Measurements from ENCODE around the gene KIF5C. TPM values are rescaled to one million over a fixed set of nuclear protein-coding genes. Genes with fewer than 3 reads are reported as not detected.

The KIF5C gene
- polyA plus RNA-seq, 1 donor (not counting 4 experiments of a cell fraction or from before 2014, with no cell fraction given), result 0.03 TPM

DNA sequence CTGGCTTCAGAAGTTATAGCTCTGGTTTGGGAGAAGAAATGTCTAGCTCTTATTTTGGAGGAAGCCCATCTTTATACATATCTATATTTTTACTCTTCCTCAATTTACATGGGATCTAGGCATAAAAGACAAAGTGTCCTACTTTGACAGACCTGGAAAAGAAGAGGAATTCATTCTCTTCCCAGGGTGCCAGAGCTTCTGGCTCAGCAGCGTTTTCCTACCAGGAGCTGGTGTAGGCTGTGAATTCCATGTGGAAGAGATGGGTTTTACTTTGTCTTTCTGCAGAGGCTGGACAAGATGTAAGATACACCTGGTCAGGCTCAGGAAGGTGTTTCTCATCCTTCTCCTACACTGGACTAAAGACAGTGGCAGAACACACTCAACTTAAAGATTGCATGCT, 113.3 kb downstream of the KIF5C start:
- Histone ChIP-seq H3K4me2 (ENCODE audit: control insufficient read depth, extremely low read depth, insufficient read depth, low read depth, low read length) (no peak overlapping the region), H3K27ac (ENCODE audit: control insufficient read depth, insufficient read depth, low read length) (no peak overlapping the region), H3K4me1 (ENCODE audit: control insufficient read depth, extremely low read depth, insufficient read depth, low read length) (no peaks in the 10 kb centered on the region), H3K9me3 (ENCODE audit: control insufficient read depth, low read depth, low read length) (no peaks in the 10 kb centered on the region), H3K36me3 (ENCODE audit: control insufficient read depth in 2 of 2, extremely low read depth in 1 of 2, insufficient read depth in 2 of 2, low read length in 2 of 2) (no peaks in the 10 kb centered on the region), H3K27me3 (ENCODE audit: control insufficient read depth, extremely low read depth, insufficient read depth, low read length) (no peaks in the 10 kb centered on the region), H3K9me1 (ENCODE audit: control insufficient read depth, extremely low read depth, insufficient read depth, low read length) (no peaks in the 10 kb centered on the region), H3K9ac (ENCODE audit: control insufficient read depth, extremely low read depth, insufficient read depth, low read length) (no peak overlapping the region), H4K20me1 (ENCODE audit: control insufficient read depth, extremely low read depth, insufficient read depth, low read length) (no peaks in the 10 kb centered on the region), H3K79me2 (ENCODE audit: control insufficient read depth, insufficient read depth, low read length) (no peaks in the 10 kb centered on the region), H3K4me3 (ENCODE audit: control insufficient read depth in 2 of 3, extremely low read depth in 1 of 3, insufficient read depth in 2 of 3, low read depth in 1 of 3, low read length in 3 of 3) (no peak overlapping the region), H2AFZ (ENCODE audit: control insufficient read depth, low read length) (no peak overlapping the region)
- dilution Hi-C loops (cut with MboI; ENCODE audit: extremely low pct_ligation_motif_present, low sequenced_read_pairs), result no loop called here
- DNase-seq (ENCODE audit: low read depth, low spot score) (no peak), FAIRE-seq (no peak)
- TF ChIP-seq, protein P1, sequence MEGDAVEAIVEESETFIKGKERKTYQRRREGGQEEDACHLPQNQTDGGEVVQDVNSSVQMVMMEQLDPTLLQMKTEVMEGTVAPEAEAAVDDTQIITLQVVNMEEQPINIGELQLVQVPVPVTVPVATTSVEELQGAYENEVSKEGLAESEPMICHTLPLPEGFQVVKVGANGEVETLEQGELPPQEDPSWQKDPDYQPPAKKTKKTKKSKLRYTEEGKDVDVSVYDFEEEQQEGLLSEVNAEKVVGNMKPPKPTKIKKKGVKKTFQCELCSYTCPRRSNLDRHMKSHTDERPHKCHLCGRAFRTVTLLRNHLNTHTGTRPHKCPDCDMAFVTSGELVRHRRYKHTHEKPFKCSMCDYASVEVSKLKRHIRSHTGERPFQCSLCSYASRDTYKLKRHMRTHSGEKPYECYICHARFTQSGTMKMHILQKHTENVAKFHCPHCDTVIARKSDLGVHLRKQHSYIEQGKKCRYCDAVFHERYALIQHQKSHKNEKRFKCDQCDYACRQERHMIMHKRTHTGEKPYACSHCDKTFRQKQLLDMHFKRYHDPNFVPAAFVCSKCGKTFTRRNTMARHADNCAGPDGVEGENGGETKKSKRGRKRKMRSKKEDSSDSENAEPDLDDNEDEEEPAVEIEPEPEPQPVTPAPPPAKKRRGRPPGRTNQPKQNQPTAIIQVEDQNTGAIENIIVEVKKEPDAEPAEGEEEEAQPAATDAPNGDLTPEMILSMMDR (optimal IDR thresholded peaks at IDR 0.05 in 1 of 3, IDR thresholded peaks at IDR 0.05 in 1 of 3, conservative IDR thresholded peaks at IDR 0.05 in 1 of 3; ENCODE audit: extremely low read depth in 1 of 3, insufficient read depth in 2 of 3, low read length in 3 of 3), result no peak
- no peak for TF ChIP-seq EZH2 (IDR thresholded peaks at IDR 0.05; ENCODE audit: low read length)

DNA sequence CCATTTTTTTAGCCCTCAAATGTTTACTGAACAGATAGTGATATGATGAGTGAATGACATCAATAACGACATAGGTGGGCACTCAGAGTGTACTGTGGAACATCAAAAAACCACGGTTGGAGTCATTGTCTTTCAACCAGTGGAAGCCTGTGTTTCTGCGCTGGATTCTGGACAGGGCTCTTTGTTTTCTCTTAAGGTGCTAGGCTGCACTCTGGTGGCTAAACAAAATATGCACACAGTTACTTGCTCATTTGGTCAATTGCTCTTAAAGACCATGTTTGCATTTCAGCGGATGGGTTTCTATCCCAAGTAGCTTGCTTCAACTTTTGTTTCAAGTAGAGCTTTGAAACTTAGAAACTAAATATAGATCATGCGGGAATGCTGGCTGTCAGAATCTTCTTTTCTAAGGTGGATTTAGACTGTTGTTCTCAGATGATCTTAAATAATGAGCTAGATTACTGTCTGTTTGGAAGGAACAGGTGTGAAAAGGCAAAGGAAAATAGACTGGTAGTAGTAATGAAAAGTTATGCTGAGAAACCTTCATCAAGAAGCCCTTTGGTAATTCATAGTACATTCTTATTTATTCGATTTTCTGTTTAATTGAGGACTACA, 115.0 kb downstream of the KIF5C start:
- H3K9ac ChIP-seq (ENCODE audit: control insufficient read depth, extremely low read depth, insufficient read depth, low read length), result no peak overlapping the region
- dilution Hi-C loops (cut with MboI; ENCODE audit: extremely low pct_ligation_motif_present, low sequenced_read_pairs), result no loop called here
- DNase-seq (ENCODE audit: low read depth, low spot score) (peak; percentile 26), FAIRE-seq (peak; percentile 83)
- H3K9me3 ChIP-seq (ENCODE audit: control insufficient read depth, low read depth, low read length), result no peaks in the 10 kb centered on the region
- H3K36me3 ChIP-seq (ENCODE audit: control insufficient read depth in 2 of 2, extremely low read depth in 1 of 2, insufficient read depth in 2 of 2, low read length in 2 of 2), result no peaks in the 10 kb centered on the region
- H3K79me2 ChIP-seq (ENCODE audit: control insufficient read depth, insufficient read depth, low read length), result no peaks in the 10 kb centered on the region
- no peaks in the 10 kb centered on the region for H4K20me1 ChIP-seq (ENCODE audit: control insufficient read depth, extremely low read depth, insufficient read depth, low read length)
- no peaks in the 10 kb centered on the region for H3K9me1 ChIP-seq (ENCODE audit: control insufficient read depth, extremely low read depth, insufficient read depth, low read length)
- H3K27me3 ChIP-seq (ENCODE audit: control insufficient read depth, extremely low read depth, insufficient read depth, low read length), result no peaks in the 10 kb centered on the region
- H3K4me1 ChIP-seq (ENCODE audit: control insufficient read depth, extremely low read depth, insufficient read depth, low read length), result no peaks in the 10 kb centered on the region
- no peak overlapping the region for H3K27ac ChIP-seq (ENCODE audit: control insufficient read depth, insufficient read depth, low read length)
- no peak overlapping the region for H3K4me2 ChIP-seq (ENCODE audit: control insufficient read depth, extremely low read depth, insufficient read depth, low read depth, low read length)
- no peak overlapping the region for H2AFZ ChIP-seq (ENCODE audit: control insufficient read depth, low read length)
- no peak overlapping the region for H3K4me3 ChIP-seq (ENCODE audit: control insufficient read depth in 2 of 3, extremely low read depth in 1 of 3, insufficient read depth in 2 of 3, low read depth in 1 of 3, low read length in 3 of 3)
- TF ChIP-seq EZH2 (IDR thresholded peaks at IDR 0.05; ENCODE audit: low read length), result no peak
- TF ChIP-seq, protein P1 (optimal IDR thresholded peaks at IDR 0.05 in 1 of 3, IDR thresholded peaks at IDR 0.05 in 1 of 3, conservative IDR thresholded peaks at IDR 0.05 in 1 of 3; ENCODE audit: extremely low read depth in 1 of 3, insufficient read depth in 2 of 3, low read length in 3 of 3), result peak; percentile 50 to 77 (median 59)
